Stimulated activated naive CD8-positive, alpha-beta T cell treated with anti-CD3 and anti-CD28 coated beads, Interleukin-15, Interleukin-2, amounts not matched to agents 100 ng/mL and 50 ng/mL, for 24 hours (primary cell): ENCODE results near the gene SPSB2.

ENCODE experiments used
- H3K27ac Mint-ChIP-seq: one replicate; pipeline ENCODE4 v1.8.0; 2021; ENCODE audit warnings: mild to moderate bottlenecking, mixed read lengths
- H3K27me3 Mint-ChIP-seq: one replicate; pipeline ENCODE4 v1.8.0; 2021; ENCODE audit warnings: mixed read lengths
- H3K36me3 Mint-ChIP-seq: one replicate; pipeline ENCODE4 v1.8.0; 2021; ENCODE audit warnings: low read depth, mixed read lengths
- H3K4me1 Mint-ChIP-seq: one replicate; pipeline ENCODE4 v1.8.0; 2021; ENCODE audit warnings: low read depth, mixed read lengths
- H3K4me3 Mint-ChIP-seq: one replicate; pipeline ENCODE4 v1.8.0; 2021; ENCODE audit warnings: mild to moderate bottlenecking, mixed read lengths
- H3K9me3 Mint-ChIP-seq: one replicate; pipeline ENCODE4 v1.8.0; 2021; ENCODE audit warnings: mixed read lengths

The SPSB2 gene

DNA sequence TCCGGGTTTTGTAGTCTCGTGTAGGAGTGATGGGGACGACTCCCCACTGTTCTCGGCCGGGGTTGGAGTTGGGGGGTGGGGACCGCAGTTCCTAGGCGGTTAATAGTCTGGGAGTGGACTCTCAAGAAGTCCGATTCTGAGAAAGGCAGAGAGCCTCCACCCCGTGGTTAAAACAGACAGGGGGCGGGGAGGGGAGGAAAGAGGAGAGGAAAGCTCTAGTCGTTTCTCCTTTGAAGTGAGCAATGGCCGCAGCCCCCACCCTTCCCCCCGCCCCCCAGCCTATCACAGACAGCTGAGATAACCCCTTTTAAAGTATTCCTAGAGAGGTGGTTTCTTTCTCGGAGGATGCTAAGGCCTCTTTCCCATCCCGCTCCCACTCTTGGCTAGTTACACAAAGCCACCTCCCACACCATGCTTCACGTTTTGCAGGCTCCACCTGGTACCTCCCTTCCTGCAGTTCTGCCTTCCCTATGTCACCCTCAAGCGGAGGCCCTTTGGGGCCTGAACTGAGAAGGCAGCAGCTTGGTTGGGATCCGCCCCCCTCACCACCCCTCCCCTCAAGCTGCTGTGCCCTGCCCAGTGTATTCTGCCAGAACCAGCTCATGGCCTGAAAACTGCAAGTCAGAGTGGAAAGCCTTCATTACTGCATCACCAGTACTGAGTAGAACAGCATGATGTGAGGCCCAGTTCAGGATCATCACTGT, 20.3 kb downstream of the SPSB2 start:
- H3K36me3 Mint-ChIP-seq, result peaks cover 47% of the 10 kb centered on the region
- H3K27ac Mint-ChIP-seq, result peak overlapping the region; percentile 98
- H3K9me3 Mint-ChIP-seq, result no peaks in the 10 kb centered on the region
- H3K4me1 Mint-ChIP-seq, result peaks cover 50% of the 10 kb centered on the region
- H3K27me3 Mint-ChIP-seq, result no peaks in the 10 kb centered on the region
- peak overlapping the region; percentile 95 for H3K4me3 Mint-ChIP-seq

DNA sequence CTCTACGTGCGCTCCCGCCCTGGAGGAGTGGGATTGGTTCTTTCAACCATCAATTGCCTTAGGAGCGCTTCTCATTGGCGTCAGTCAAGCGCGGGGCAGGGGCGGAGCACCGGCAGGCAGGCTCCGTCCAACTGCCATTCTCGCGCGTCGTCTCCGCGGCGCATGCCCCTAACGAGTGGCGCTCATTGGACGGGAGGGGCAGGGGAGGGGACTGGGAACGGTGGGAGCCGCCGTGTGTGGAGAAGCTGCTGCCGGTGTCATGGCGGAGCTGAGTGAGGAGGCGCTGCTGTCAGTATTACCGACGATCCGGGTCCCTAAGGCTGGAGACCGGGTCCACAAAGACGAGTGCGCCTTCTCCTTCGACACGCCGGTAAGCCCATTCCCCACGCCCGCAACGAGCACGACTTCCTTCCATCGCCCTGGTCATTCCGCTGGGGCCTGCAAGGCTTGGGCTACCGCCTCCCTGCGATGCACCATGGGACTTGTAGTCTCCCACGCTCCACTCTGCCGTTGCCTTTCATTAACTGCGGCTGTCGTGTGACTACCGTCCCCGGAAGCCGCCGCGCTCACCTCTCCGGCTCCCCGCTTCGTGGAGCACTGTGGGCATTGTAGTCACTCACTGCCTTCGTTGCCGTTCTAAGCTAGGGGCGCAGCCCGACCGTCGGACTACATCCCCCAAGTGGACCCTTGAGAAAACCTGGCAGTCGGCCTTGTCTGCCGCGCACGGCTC, 21.0 kb downstream of the SPSB2 start, which contains the start of gene USP5:
USP5 (plus strand) TSS at position 230 of the 730 bp plus-strand sequence; CDS start at position 260, 30 bp downstream.
- peak within 1 kb of the TSS; percentile 95 for H3K4me3 Mint-ChIP-seq
- H3K4me1 Mint-ChIP-seq, result peaks cover 50% of the 10 kb centered on the region
- peaks cover 46% of the 10 kb centered on the region for H3K36me3 Mint-ChIP-seq
- H3K9me3 Mint-ChIP-seq, result no peaks in the 10 kb centered on the region
- peak within 1 kb of the TSS; percentile 99 for H3K27ac Mint-ChIP-seq
- no peaks in the 10 kb centered on the region for H3K27me3 Mint-ChIP-seq

- Mint-ChIP-seq H3K27me3 (no peaks in the 10 kb centered on the region), H3K4me1 (peaks cover 50% of the 10 kb centered on the region), H3K4me3 (peak within 1 kb of the TSS; percentile 95)
These were observed 21.8 kb downstream of the SPSB2 start, which contains the start of gene CDCA3 for GRCh38 chr12:6851153-6851920. CDCA3 (minus strand) TSS chr12:6851286; CDS start chr12:6850952, 334 bp downstream.

GRCh38 chr12:6850796-6851152, 22.3 kb downstream of the SPSB2 start:
- Mint-ChIP-seq H3K9me3 (no peaks in the 10 kb centered on the region), H3K4me1 (peaks cover 48% of the 10 kb centered on the region), H3K27ac (peak overlapping the region; percentile 99), H3K27me3 (no peaks in the 10 kb centered on the region), H3K4me3 (peak overlapping the region; percentile 95), H3K36me3 (peaks cover 33% of the 10 kb centered on the region)

More at GRCh38 chr12:6851153-6851920, 21.8 kb downstream of the SPSB2 start, which contains the start of gene CDCA3:
- Mint-ChIP-seq H3K9me3 (no peaks in the 10 kb centered on the region), H3K36me3 (peaks cover 38% of the 10 kb centered on the region), H3K27ac (peak within 1 kb of the TSS; percentile 99)

GRCh38 chr12:6849976-6850560, 23.0 kb downstream of the SPSB2 start:
- Mint-ChIP-seq H3K9me3 (no peaks in the 10 kb centered on the region), H3K4me1 (peaks cover 47% of the 10 kb centered on the region), H3K27ac (peak overlapping the region; percentile 53), H3K27me3 (no peaks in the 10 kb centered on the region), H3K36me3 (peaks cover 30% of the 10 kb centered on the region), H3K4me3 (peak overlapping the region; percentile 95)

DNA sequence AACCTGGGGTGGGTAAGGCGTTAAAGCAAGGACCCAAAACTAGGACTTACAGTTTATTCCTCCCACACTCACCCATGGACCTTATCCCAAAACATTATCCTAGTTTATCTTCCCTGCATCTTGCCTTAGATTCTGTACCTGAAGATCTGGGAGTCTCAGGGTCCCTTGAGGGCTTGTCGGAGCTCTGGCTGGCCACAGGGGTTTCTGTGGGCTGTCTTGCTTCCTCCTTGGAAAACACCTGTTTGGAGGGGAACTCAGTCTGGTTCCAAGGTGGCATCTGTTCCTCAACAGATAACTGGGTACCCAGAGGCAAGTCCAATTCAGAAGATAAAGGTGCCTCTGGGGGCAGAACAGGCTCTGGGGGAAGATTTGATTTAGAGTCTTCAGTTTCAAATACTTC, 23.7 kb downstream of the SPSB2 start:
- H3K4me3 Mint-ChIP-seq, result peak overlapping the region; percentile 95
- peaks cover 42% of the 10 kb centered on the region for H3K4me1 Mint-ChIP-seq
- peak overlapping the region; percentile 53 for H3K27ac Mint-ChIP-seq
- H3K9me3 Mint-ChIP-seq, result no peaks in the 10 kb centered on the region
- H3K27me3 Mint-ChIP-seq, result no peaks in the 10 kb centered on the region
- peaks cover 30% of the 10 kb centered on the region for H3K36me3 Mint-ChIP-seq

DNA sequence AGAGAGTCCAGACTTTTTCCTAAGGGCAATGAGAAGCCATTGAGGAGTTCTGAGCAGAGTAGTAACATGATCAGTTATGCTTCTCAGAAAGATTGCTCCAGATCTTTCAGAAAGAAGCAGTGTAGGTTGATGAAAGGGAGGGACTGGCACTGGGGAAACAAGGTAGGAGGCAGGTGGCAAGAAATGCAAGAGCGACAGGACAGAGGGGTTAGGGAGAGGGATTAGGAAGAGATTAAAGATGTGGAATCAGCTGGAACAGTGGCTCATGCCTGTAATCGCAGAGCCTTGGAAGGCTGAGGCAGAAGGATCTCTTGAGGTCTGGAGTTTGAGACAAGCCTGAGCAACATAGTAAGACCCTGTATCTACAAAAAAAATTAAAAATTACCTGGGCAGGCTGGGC, 25.4 kb downstream of the SPSB2 start:
- no peak overlapping the region for H3K27ac Mint-ChIP-seq
- H3K9me3 Mint-ChIP-seq, result no peaks in the 10 kb centered on the region
- no peaks in the 10 kb centered on the region for H3K27me3 Mint-ChIP-seq
- peaks cover 28% of the 10 kb centered on the region for H3K4me1 Mint-ChIP-seq
- peaks cover 30% of the 10 kb centered on the region for H3K36me3 Mint-ChIP-seq
- no peak overlapping the region for H3K4me3 Mint-ChIP-seq

DNA sequence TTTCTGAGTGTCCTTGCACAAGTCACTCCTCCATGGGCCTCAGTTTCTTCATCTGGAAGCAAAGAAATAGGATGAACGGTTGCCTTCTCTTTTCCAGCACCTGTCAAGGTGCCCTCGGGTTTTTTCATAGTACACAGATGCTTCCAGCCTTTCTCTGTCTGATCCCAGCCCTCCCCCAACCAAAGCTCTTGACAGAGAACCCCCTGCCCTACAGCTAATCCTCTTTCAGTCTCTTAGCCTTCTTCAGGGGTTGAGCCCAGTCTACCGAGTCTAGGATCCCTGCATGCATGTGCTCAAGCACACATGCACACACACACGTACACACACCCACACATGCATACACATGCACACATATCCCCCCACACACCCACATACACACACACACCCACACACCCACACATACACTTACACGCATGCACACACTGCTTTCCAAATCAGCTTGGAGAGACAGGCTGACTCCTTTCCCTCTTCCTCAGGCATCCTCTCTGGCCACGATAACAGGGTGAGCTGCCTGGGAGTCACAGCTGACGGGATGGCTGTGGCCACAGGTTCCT, 26.7 kb downstream of the SPSB2 start:
- Mint-ChIP-seq H3K27me3 (no peaks in the 10 kb centered on the region), H3K36me3 (peaks cover 30% of the 10 kb centered on the region), H3K4me1 (peaks cover 27% of the 10 kb centered on the region), H3K9me3 (no peaks in the 10 kb centered on the region), H3K4me3 (no peak overlapping the region), H3K27ac (no peak overlapping the region)

- Mint-ChIP-seq H3K27me3 (no peaks in the 10 kb centered on the region), H3K4me3 (no peak overlapping the region), H3K27ac (no peak overlapping the region), H3K36me3 (peaks cover 30% of the 10 kb centered on the region), H3K4me1 (peaks cover 19% of the 10 kb centered on the region), H3K9me3 (no peaks in the 10 kb centered on the region)
These were observed 27.7 kb downstream of the SPSB2 start for GRCh38 chr12:6845395-6845794.

GRCh38 chr12:6843118-6843902, 29.8 kb downstream of the SPSB2 start:
- no peaks in the 10 kb centered on the region for H3K9me3 Mint-ChIP-seq
- H3K4me3 Mint-ChIP-seq, result no peak overlapping the region
- H3K27me3 Mint-ChIP-seq, result no peaks in the 10 kb centered on the region
- no peak overlapping the region for H3K27ac Mint-ChIP-seq
- H3K4me1 Mint-ChIP-seq, result peaks cover 2% of the 10 kb centered on the region
- H3K36me3 Mint-ChIP-seq, result peaks cover 13% of the 10 kb centered on the region

GRCh38 chr12:6842075-6842474, 31.0 kb downstream of the SPSB2 start:
- H3K4me3 Mint-ChIP-seq, result no peak overlapping the region
- no peaks in the 10 kb centered on the region for H3K27me3 Mint-ChIP-seq
- H3K27ac Mint-ChIP-seq, result no peak overlapping the region
- H3K4me1 Mint-ChIP-seq, result no peaks in the 10 kb centered on the region
- H3K36me3 Mint-ChIP-seq, result peaks cover 4% of the 10 kb centered on the region
- H3K9me3 Mint-ChIP-seq, result no peaks in the 10 kb centered on the region

DNA sequence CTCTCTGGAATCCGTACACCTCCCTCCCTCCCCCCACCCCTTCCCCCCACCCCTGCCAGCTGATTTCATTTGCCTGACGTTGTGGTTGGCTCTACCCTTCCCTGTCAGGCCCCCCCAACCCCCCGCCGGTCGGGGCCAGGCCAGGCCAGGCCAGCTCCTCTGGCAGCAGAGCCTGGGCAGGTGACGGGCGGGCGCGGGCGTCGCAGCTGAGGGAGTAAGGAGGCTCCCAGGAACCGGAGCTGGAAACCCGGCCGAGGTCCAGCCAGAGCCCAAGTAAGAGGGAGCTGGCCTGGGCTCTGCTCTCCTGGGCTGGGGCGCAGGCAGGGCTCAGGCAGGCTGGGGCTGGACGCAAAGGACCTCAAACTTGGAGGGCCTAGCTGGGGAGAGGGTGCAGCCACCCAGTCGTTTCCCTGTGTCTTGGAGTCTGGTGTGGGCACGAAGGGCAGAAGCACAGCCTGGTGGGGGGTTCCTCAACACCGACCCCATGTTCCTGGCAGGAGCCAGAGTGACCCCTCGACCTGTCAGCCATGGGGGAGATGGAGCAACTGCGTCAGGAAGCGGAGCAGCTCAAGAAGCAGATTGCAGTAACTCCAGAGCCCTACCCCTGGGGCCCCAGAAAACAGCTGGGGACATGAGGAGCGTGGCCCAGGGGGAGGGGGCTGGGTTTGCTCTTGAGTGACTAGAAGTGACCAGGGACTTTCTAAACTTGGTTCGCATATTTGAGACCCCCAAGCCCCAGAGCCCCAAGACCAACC, 32.2 kb downstream of the SPSB2 start, which contains the start of gene GNB3:
GNB3 (plus strand) TSS at position 165 of the 755 bp plus-strand sequence; CDS start at position 528, 363 bp downstream.
- Mint-ChIP-seq H3K36me3 (peaks cover 4% of the 10 kb centered on the region), H3K4me1 (no peaks in the 10 kb centered on the region), H3K4me3 (no peak within 1 kb of the TSS), H3K27me3 (no peaks in the 10 kb centered on the region), H3K27ac (no peak within 1 kb of the TSS), H3K9me3 (no peaks in the 10 kb centered on the region)

- H3K9me3 Mint-ChIP-seq, result no peaks in the 10 kb centered on the region
- H3K4me1 Mint-ChIP-seq, result no peaks in the 10 kb centered on the region
- no peak overlapping the region for H3K27ac Mint-ChIP-seq
- no peak overlapping the region for H3K4me3 Mint-ChIP-seq
- H3K27me3 Mint-ChIP-seq, result no peaks in the 10 kb centered on the region
- peaks cover 4% of the 10 kb centered on the region for H3K36me3 Mint-ChIP-seq
These were observed 32.8 kb downstream of the SPSB2 start for GRCh38 chr12:6840330-6840729.
